ENCODE data around the gene MCAT. TPM values are rescaled to one million over a fixed set of nuclear protein-coding genes. Genes with fewer than 3 reads are reported as not detected.

Gene MCAT
- polyA plus RNA-seq, 1 donor (not counting 4 experiments of a cell fraction or from before 2014, with no cell fraction given): 13.9 TPM

DNA sequence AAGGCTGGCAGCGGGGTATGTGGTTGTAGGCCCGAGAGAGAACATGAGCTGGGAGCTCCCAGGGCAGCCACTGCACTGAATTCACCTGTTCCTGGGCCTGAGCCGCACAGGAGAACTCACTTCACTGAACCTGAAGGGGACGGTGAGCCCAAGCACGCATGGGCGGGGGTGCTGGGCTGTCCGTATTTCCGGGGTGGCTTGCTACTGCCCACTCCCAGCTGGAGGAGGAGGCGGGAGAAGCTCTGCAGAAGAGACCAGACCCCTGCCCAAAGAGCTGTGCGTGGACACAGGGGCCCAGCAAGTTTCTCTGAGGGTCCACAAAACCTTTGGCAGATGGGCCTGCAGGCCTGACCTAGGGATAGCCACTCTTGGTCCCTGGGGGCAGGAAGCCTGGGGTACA is 38.9 kb upstream of the MCAT start:
- Histone ChIP-seq H3K27me3 (ENCODE audit: control insufficient read depth, extremely low read depth, insufficient read depth, low read length) (no peaks in the 10 kb centered on the region), H3K9me1 (ENCODE audit: control insufficient read depth, extremely low read depth, insufficient read depth, low read length) (peaks cover 3% of the 10 kb centered on the region), H3K27ac (ENCODE audit: control insufficient read depth, insufficient read depth, low read length) (no peak overlapping the region), H2AFZ (ENCODE audit: control insufficient read depth, low read length) (no peak overlapping the region), H3K9ac (ENCODE audit: control insufficient read depth, extremely low read depth, insufficient read depth, low read length) (no peak overlapping the region), H3K4me1 (ENCODE audit: control insufficient read depth, extremely low read depth, insufficient read depth, low read length) (peaks cover 20% of the 10 kb centered on the region), H3K36me3 (ENCODE audit: control insufficient read depth in 2 of 2, extremely low read depth in 1 of 2, insufficient read depth in 2 of 2, low read length in 2 of 2) (peaks cover 25 to 33% of the 10 kb centered on the region in 2 experiments), H3K4me3 (ENCODE audit: control insufficient read depth in 2 of 3, extremely low read depth in 1 of 3, insufficient read depth in 2 of 3, low read depth in 1 of 3, low read length in 3 of 3) (no peak overlapping the region), H3K79me2 (ENCODE audit: control insufficient read depth, insufficient read depth, low read length) (peaks cover 32% of the 10 kb centered on the region), H3K4me2 (ENCODE audit: control insufficient read depth, extremely low read depth, insufficient read depth, low read depth, low read length) (no peak overlapping the region), H3K9me3 (ENCODE audit: control insufficient read depth, low read depth, low read length) (no peaks in the 10 kb centered on the region), H4K20me1 (ENCODE audit: control insufficient read depth, extremely low read depth, insufficient read depth, low read length) (peaks cover 11% of the 10 kb centered on the region)
- dilution Hi-C loops (cut with MboI; ENCODE audit: extremely low pct_ligation_motif_present, low sequenced_read_pairs): no loop called here
- TF ChIP-seq, protein P1, sequence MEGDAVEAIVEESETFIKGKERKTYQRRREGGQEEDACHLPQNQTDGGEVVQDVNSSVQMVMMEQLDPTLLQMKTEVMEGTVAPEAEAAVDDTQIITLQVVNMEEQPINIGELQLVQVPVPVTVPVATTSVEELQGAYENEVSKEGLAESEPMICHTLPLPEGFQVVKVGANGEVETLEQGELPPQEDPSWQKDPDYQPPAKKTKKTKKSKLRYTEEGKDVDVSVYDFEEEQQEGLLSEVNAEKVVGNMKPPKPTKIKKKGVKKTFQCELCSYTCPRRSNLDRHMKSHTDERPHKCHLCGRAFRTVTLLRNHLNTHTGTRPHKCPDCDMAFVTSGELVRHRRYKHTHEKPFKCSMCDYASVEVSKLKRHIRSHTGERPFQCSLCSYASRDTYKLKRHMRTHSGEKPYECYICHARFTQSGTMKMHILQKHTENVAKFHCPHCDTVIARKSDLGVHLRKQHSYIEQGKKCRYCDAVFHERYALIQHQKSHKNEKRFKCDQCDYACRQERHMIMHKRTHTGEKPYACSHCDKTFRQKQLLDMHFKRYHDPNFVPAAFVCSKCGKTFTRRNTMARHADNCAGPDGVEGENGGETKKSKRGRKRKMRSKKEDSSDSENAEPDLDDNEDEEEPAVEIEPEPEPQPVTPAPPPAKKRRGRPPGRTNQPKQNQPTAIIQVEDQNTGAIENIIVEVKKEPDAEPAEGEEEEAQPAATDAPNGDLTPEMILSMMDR (optimal IDR thresholded peaks at IDR 0.05 in 1 of 3, IDR thresholded peaks at IDR 0.05 in 1 of 3, conservative IDR thresholded peaks at IDR 0.05 in 1 of 3; ENCODE audit: extremely low read depth in 1 of 3, insufficient read depth in 2 of 3, low read length in 3 of 3): no peak
- TF ChIP-seq EZH2 (IDR thresholded peaks at IDR 0.05; ENCODE audit: low read length): no peak
- no peak for DNase-seq (ENCODE audit: low read depth, low spot score)
- FAIRE-seq: no peak

DNA sequence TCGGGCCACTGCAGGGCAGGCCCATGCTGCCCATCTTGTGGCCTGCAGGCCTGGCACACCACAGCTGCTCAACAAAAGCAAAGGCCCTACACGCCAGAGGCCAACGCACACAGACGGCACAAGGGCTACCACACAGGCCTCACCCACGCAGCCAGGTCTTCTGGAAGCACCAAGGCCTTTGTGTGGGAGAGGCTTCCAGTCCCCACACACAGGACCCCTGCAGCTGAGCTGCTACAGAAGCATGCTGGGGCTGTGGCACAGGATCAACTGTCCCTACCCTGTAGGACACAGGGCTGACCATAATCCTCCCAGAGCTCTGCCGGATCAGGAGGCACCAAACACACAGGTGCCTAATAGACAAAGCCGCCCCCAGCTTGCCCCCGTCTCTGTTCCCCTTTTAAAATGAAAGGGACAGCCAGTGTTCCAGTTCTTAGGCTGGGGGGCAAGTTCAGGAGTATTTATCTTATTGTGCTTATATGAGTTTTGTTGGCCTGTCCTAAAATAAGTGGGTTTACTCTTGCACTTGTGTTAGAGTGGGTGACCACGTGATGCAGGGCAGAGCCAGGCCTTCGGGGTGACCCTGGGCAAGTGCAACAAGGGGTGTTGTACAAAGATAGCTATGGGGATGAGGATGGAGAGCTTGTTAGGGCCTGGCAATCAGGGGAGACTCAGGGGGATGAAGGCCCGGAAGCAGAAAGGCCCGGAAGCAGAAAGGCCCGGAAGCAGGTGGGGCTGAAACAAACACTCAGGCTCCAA is 38.3 kb upstream of the MCAT start:
- H3K9me1 ChIP-seq (ENCODE audit: control insufficient read depth, extremely low read depth, insufficient read depth, low read length): peaks cover 3% of the 10 kb centered on the region
- dilution Hi-C loops (cut with MboI; ENCODE audit: extremely low pct_ligation_motif_present, low sequenced_read_pairs): no loop called here
- no peak overlapping the region for H3K27ac ChIP-seq (ENCODE audit: control insufficient read depth, insufficient read depth, low read length)
- H3K4me1 ChIP-seq (ENCODE audit: control insufficient read depth, extremely low read depth, insufficient read depth, low read length): peaks cover 20% of the 10 kb centered on the region
- H3K79me2 ChIP-seq (ENCODE audit: control insufficient read depth, insufficient read depth, low read length): peaks cover 31% of the 10 kb centered on the region
- peaks cover 25 to 33% of the 10 kb centered on the region in 2 experiments for H3K36me3 ChIP-seq (ENCODE audit: control insufficient read depth in 2 of 2, extremely low read depth in 1 of 2, insufficient read depth in 2 of 2, low read length in 2 of 2)
- no peaks in the 10 kb centered on the region for H3K9me3 ChIP-seq (ENCODE audit: control insufficient read depth, low read depth, low read length)
- H3K9ac ChIP-seq (ENCODE audit: control insufficient read depth, extremely low read depth, insufficient read depth, low read length): no peak overlapping the region
- H4K20me1 ChIP-seq (ENCODE audit: control insufficient read depth, extremely low read depth, insufficient read depth, low read length): peaks cover 11% of the 10 kb centered on the region
- DNase-seq (ENCODE audit: low read depth, low spot score) (no peak), FAIRE-seq (no peak)
- H3K4me3 ChIP-seq (ENCODE audit: control insufficient read depth in 2 of 3, extremely low read depth in 1 of 3, insufficient read depth in 2 of 3, low read depth in 1 of 3, low read length in 3 of 3): no peak overlapping the region
- TF ChIP-seq EZH2 (IDR thresholded peaks at IDR 0.05; ENCODE audit: low read length): no peak
- TF ChIP-seq, protein P1 (optimal IDR thresholded peaks at IDR 0.05 in 1 of 3, IDR thresholded peaks at IDR 0.05 in 1 of 3, conservative IDR thresholded peaks at IDR 0.05 in 1 of 3; ENCODE audit: extremely low read depth in 1 of 3, insufficient read depth in 2 of 3, low read length in 3 of 3): no peak
- no peaks in the 10 kb centered on the region for H3K27me3 ChIP-seq (ENCODE audit: control insufficient read depth, extremely low read depth, insufficient read depth, low read length)
- no peak overlapping the region for H2AFZ ChIP-seq (ENCODE audit: control insufficient read depth, low read length)
- no peak overlapping the region for H3K4me2 ChIP-seq (ENCODE audit: control insufficient read depth, extremely low read depth, insufficient read depth, low read depth, low read length)
